GM19467 (cell line): ENCODE data around the gene MTARC2.

Source experiments
- ATAC-seq: cut with Tn5 transposase; IDR thresholded peaks from one replicate; pipeline ENCODE4 v1.9.1; 2021; ENCODE audit warnings: mild to moderate bottlenecking, moderate library complexity; ENCODE audit not compliant: unreplicated experiment

MTARC2 gene

GRCh38 chr1:220767312-220768125 lies 19.4 kb downstream of the MTARC2 start:
- ATAC-seq: no peak

DNA sequence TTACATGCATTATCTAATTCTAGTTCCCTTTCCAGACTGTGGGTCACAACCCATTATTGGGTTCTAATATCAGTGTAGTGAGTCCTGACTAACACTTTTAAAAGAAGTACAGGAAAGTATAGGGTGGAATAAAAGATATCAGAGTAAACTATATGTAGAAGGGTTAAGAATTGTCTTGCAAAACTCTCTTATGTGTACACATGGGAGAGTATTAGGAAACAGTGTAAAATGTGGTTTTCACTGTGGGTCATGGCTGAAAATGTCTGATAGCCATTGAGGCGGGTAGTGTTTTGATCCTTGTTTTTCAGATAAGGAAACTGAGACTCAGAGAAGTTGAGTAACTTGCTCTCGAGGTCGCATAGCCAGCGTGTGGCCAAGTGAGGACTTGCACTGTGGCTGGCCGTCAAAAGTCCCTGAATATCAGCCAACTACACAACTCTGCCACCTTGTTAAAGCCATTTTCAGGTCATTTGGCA lies 20.0 kb downstream of the MTARC2 start:
- ATAC-seq: no peak

- ATAC-seq: no peak
Measured at GRCh38 chr1:220769205-220769604, 21.1 kb downstream of the MTARC2 start.

DNA sequence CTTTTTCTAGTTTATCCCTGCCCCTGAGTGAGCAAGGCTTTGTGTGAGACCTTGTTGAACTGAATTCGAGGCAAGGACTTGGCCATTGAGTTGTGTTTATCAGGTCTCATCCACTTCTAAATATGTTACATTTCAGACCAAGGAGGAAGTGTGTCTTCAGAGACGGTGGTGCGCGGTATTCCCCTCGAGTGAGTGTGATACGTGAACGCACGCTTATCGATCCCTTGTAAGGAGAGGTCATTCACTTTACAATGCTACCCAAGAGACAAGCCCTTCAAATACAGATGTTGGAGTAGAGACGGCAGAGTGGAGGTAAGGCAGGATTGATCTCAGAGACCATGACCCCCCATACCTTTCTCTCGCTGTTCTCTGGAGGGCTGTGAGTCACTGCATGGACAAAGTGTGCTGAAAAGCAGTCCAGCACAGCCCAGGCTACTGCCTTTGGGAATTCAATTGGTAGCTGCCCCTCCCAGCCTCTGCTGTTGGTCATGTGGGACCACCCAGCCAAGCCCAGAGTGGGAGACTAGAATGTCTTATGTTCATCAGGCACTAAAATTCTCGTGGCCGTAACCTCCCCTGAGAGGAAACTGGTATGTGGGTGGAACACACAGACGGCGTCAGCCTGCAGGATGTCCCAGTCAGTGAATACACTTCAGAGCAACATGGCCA lies 22.3 kb downstream of the MTARC2 start:
- ATAC-seq: peak; percentile 63

DNA sequence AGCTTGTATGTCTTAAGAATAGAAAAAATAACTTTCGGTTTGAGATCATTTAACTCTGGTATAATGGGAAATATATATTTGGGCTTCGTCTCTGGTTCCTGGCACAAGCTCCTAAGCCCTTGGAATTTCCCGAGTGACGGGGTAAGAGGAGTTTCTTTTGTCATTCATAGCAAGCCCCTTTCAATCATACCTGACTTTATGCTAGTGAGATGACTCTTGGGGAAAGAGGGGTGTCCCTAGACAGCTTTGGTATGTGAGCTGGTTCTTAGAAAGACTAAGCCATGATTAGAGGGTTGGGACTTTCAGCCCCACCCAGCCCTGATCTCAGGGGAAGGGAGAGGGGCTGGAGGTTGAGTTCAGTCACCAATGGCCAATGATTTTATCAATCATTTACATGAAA lies 24.7 kb downstream of the MTARC2 start:
- ATAC-seq: no peak

DNA sequence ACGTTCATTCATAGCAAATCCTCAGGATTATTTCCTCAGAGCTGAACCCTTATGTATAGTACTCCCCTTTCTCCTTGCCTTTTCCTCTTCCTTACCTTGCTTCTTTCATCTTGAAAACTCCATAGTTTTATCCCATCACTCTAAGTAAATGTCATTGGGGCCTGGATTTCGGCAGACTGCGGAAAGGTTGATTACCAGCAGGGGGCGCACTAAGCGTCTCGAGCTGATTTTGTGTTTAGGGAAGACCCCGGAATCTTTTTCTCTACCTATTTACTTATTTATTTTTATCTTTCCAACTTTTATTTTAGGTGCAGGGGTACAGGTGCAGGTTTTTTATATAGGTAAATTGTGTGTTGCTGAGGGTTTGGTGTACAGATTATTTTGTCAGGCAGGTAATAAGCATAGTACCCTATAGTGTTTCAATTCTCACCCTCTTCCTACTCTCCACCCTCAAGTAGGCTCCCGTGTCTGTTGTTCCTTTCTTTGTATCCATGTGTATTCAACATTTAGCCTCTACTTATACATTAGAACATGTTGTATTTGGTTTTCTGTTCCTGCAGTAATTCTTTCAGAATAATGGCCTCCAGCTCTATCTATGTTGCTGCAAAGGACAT lies 27.2 kb downstream of the MTARC2 start:
- ATAC-seq: no peak

- no peak for ATAC-seq
Measured at GRCh38 chr1:220776254-220776653, 28.1 kb downstream of the MTARC2 start.

- ATAC-seq: peak; percentile 91
Measured at GRCh38 chr1:220776720-220777326, 28.7 kb downstream of the MTARC2 start.

- ATAC-seq: no peak
Measured at GRCh38 chr1:220783453-220783852, 35.3 kb downstream of the MTARC2 start.

GRCh38 chr1:220784751-220785150 lies 36.6 kb downstream of the MTARC2 start:
- no peak for ATAC-seq

DNA sequence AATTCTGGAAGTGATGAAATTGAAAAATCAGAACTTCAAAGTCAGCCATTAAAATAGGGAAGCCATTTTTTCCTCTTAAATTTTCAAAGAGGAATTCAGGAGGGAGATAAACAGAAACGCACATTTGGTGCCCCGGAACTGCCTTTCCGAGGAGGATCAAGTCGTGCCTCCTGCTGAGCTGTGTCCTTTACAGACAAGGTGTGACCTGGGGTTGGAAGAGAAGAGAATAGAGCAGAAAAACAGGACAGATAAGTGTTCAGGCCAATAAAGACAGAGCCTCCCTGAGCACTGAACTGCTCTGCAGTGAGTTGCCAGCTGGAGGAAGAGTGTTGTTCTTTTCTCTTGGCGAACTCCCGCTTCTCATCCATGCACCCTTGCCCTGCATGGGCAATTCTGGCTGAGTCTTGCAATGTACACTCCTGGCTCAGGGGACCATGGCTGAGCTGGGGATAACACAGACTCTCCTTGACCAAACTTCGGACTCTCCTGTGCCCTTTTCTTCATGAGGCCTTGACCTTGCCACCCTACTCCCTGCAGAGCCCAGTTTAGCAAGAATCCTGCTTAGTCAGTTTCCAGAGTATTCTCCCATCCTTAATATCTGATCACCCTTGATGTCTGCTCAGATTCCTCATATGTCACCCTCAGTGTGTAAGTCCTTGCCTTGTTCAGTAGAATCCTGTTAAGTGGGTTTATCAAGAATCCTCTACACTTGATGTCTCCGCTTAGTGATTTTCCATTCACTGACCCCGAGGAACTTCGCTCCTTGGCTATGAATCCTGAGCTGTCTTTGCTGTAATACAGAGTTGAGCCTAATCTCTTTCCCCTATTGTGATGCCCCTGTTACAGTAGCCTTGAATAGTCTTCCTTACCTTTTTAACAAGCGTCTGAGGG lies 37.3 kb downstream of the MTARC2 start:
- ATAC-seq: no peak

- no peak for ATAC-seq
Measured at GRCh38 chr1:220786057-220786336, 37.9 kb downstream of the MTARC2 start.

GRCh38 chr1:220786337-220787068 lies 38.4 kb downstream of the MTARC2 start, which contains the start of gene MTARC1:
Gene MTARC1 (plus strand): TSS chr1:220786913. CDS start chr1:220786945, 32 bp downstream.
- ATAC-seq: peak; percentile 60

DNA sequence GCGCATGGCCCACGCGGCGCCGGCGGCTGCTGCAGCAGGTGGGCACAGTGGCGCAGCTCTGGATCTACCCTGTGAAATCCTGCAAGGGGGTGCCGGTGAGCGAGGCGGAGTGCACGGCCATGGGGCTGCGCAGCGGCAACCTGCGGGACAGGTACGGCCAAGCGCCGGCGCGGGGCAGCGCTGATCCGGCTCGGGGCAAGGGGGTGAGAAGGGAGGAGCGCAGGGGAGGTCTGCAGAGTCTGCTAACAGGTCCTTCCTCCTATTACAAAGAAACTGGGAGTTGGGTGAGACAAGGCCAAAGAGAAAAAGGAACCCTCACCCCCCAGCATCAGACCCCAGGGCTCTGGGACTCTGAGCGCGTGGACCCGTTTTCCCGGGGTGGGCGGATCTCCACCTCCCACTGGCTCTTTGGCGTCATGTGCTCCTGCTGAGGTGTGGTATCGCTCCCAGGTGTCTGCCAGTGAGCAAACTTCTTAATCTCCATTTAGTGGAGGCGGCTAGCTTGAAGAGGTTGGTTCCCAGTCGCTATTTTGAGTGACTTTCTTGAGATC lies 39.0 kb downstream of the MTARC2 start:
- peak; percentile 29 for ATAC-seq

- ATAC-seq: no peak
Measured at GRCh38 chr1:220788900-220789299, 40.8 kb downstream of the MTARC2 start.

DNA sequence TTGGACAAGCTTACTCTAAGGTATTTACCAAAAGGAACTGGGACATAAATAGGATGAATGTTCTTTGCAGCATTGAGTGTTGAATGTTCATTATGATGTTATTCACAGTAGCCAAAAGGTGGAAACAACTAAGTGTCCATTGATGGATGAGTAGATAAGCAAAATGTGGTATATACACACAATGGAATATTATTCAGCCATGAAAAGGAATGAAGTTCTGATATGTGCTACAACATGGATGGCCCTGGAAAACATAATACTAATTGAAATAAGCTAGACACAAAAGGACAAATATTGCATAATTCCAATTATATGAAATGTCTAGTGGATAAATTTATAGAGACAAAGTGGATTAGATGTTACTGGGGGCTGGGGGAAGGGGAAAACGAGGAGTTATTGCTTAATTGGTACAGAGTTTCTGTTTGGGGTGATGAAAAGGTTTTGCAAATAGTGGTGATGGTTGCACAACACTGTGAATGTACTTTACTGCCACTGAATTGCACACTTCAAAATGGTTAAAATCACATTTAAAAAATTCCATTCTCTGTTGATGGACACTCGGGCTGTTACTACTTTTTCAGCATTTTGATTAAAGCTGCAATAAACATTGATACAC lies 41.5 kb downstream of the MTARC2 start:
- no peak for ATAC-seq

DNA sequence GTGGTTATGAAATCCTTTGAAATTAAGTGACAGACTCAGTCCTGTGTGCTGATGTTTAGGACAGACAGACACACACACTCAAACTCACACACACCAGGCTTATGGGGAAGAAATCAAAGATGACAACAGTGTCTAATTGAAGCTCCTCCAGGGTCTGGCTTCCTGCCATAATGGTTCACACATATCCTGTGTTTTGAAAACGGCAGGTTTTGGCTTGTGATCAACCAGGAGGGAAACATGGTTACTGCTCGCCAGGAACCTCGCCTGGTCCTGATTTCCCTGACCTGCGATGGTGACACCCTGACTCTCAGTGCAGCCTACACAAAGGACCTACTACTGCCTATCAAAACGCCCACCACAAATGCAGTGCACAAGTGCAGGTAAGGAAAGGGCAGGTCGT lies 43.2 kb downstream of the MTARC2 start:
- ATAC-seq: no peak

DNA sequence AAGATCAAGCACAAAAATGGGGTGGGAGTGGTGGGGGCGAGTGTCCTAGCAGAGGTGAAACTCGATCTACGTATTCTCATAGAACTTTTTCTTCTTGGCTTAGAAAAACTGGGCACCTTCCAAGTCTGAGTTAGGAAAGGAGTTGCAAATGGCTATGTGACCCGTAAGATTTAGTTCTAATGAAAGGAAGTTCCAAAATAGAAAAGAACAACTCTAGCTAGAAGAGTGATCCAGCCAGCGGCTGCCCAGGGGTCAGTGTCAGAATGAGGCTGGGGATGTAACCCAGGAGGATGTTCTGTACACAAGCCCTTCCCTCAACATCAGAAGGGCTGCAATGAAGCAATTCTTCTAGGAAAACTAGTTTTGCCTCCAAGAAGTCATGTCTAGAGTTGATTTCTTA lies 43.8 kb downstream of the MTARC2 start:
- ATAC-seq: no peak

DNA sequence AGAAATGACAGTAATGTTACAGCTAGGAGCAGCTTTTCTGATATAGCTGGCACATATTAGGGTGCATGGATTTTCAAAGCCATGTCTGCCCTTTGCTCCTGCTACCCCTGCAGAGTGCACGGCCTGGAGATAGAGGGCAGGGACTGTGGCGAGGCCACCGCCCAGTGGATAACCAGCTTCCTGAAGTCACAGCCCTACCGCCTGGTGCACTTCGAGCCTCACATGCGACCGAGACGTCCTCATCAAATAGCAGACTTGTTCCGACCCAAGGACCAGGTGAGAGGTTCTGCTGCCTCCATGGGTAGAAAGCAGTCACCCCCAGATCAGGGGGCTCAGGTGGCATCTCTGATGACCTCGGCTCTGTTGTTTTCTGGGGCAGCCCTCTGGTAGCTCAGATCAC lies 48.4 kb downstream of the MTARC2 start:
- ATAC-seq: no peak
